HG03378 (cell line): ENCODE measurements around the gene DTHD1.
A peak's percentile ranks its signal among the peaks of the same experiment; 100 is the strongest.

ENCODE experiments used
- ATAC-seq: cut with Tn5 transposase; IDR thresholded peaks from one replicate; pipeline ENCODE4 v1.9.1; 2021; ENCODE audit warnings: mild to moderate bottlenecking, moderate library complexity; ENCODE audit not compliant: unreplicated experiment

The DTHD1 gene

GRCh38 chr4:36338973-36339372, 57.6 kb downstream of the DTHD1 start:
- ATAC-seq, result no peak

- no peak for ATAC-seq
Observed at GRCh38 chr4:36341936-36342335, 60.5 kb downstream of the DTHD1 start.

- ATAC-seq, result no peak
Observed at GRCh38 chr4:36343501-36344175, 62.2 kb downstream of the DTHD1 start.

- ATAC-seq, result peak; percentile 96
Observed at GRCh38 chr4:36348403-36348938, 67.1 kb downstream of the DTHD1 start.

- no peak for ATAC-seq
Observed at GRCh38 chr4:36349938-36350549, 68.6 kb downstream of the DTHD1 start.

- peak; percentile 54 for ATAC-seq
Observed at GRCh38 chr4:36351082-36351666, 69.8 kb downstream of the DTHD1 start.

- no peak for ATAC-seq
Observed at GRCh38 chr4:36353998-36354397, 72.6 kb downstream of the DTHD1 start.

- ATAC-seq, result no peak
Observed at GRCh38 chr4:36358173-36358572, 76.8 kb downstream of the DTHD1 start.

- ATAC-seq, result no peak
Observed at GRCh38 chr4:36360755-36361154, 79.3 kb downstream of the DTHD1 start.

GRCh38 chr4:36363024-36363423, 81.6 kb downstream of the DTHD1 start:
- ATAC-seq, result no peak

GRCh38 chr4:36374836-36375511, 93.6 kb downstream of the DTHD1 start:
- no peak for ATAC-seq

- peak; percentile 85 for ATAC-seq
Observed at GRCh38 chr4:36385951-36386571, 104.6 kb downstream of the DTHD1 start.

- ATAC-seq, result no peak
Observed at GRCh38 chr4:36386691-36387090, 105.3 kb downstream of the DTHD1 start.

- ATAC-seq, result no peak
Observed at GRCh38 chr4:36388710-36389109, 107.3 kb downstream of the DTHD1 start.

- no peak for ATAC-seq
Observed at GRCh38 chr4:36391411-36391810, 110.0 kb downstream of the DTHD1 start.

GRCh38 chr4:36392024-36392423, 110.6 kb downstream of the DTHD1 start:
- ATAC-seq, result no peak

GRCh38 chr4:36392916-36393315, 111.5 kb downstream of the DTHD1 start:
- no peak for ATAC-seq
